A673 (cell line): ENCODE data around the gene CFAP410. TPM values are rescaled to one million over a fixed set of nuclear protein-coding genes. Genes with fewer than 3 reads are reported as not detected.

Experiments
- BruUV-seq: library from RNA; stranded (reverse); fragments of 400-500 nt; replicated peaks from 2 replicates; lab custom pipeline; 2021; lab: Mats Ljungman, UMichigan
- CTCF ChIA-PET: fragments of 300-600 bp; sonication (Branson Sonifier 250); formaldehyde crosslinking; loops from one replicate; lab custom pipeline; 2022; ENCODE audit warnings: antibody characterized with exemption; lab: Charles Lee
- POLR2A ChIA-PET: fragments of 300-600 bp; sonication (Branson Sonifier 250); formaldehyde crosslinking; loops from one replicate; lab custom pipeline; 2022; ENCODE audit warnings: antibody characterized with exemption; ENCODE audit not compliant: low non-redundant PET; lab: Charles Lee
- DNase-seq: peaks from one replicate; pipeline ENCODE4 v3.0.0-alpha.2; 2015; ENCODE audit warnings: low spot score
- H3K27ac ChIP-seq: fragments of 200-600 bp; sonication (generic); 2 replicates; pipeline ENCODE4 v1.5.1; 2016; ENCODE audit warnings: mixed run types, low read depth, mild to moderate bottlenecking, mixed read lengths, antibody characterized with exemption, low read length; ENCODE audit not compliant: poor library complexity, severe bottlenecking
- H3K27me3 ChIP-seq: fragments of 200-600 bp; sonication (generic); replicated peaks from 2 replicates; pipeline ENCODE4 v1.6.1; 2017; ENCODE audit warnings: mixed run types, low read depth, mild to moderate bottlenecking, mixed read lengths, antibody characterized with exemption, low read length; ENCODE audit not compliant: insufficient read depth, poor library complexity
- H3K36me3 ChIP-seq: fragments of 200-600 bp; sonication (generic); 2 replicates; pipeline ENCODE4 v1.6.1; 2016; ENCODE audit warnings: mixed run types, mild to moderate bottlenecking, mixed read lengths, antibody characterized with exemption, low read length; ENCODE audit not compliant: insufficient read depth, poor library complexity, severe bottlenecking
- H3K4me1 ChIP-seq: fragments of 200-600 bp; sonication (generic); 2 replicates; pipeline ENCODE4 v1.6.1; 2017; ENCODE audit warnings: mixed run types, mild to moderate bottlenecking, mixed read lengths, antibody characterized with exemption, low read length; ENCODE audit not compliant: insufficient read depth, poor library complexity, severe bottlenecking
- H3K4me3 ChIP-seq: fragments of 200-600 bp; sonication (generic); 2 replicates; pipeline ENCODE4 v1.5.1; 2016; ENCODE audit warnings: low read depth, mixed run types, mild to moderate bottlenecking, mixed read lengths, low read length; ENCODE audit not compliant: poor library complexity, severe bottlenecking
- H3K9me3 ChIP-seq: fragments of 200-600 bp; sonication (generic); 2 replicates; pipeline ENCODE4 v1.6.1; 2016; ENCODE audit warnings: mixed run types, low read depth, mild to moderate bottlenecking, mixed read lengths, antibody characterized with exemption, low read length; ENCODE audit not compliant: poor library complexity, severe bottlenecking
- CTCF ChIP-seq: fragments of 300-800, 200-600 bp; sonication (generic); conservative IDR thresholded peaks from 2 replicates; pipeline ENCODE4 v1.5.1; 2017; ENCODE audit warnings: low read depth, mild to moderate bottlenecking, antibody characterized with exemption, low read length, moderate library complexity, mixed read lengths
- EZH2 ChIP-seq: fragments of 200-600 bp; sonication (generic); IDR thresholded peaks from 2 replicates; pipeline ENCODE4 v1.6.1; 2017; ENCODE audit warnings: borderline replicate concordance, low read depth, mild to moderate bottlenecking, mixed read lengths, antibody characterized with exemption, low read length; ENCODE audit not compliant: poor library complexity, severe bottlenecking
- intact Hi-C: fragments of 100-400 bp; cut with micrococcal nuclease; formaldehyde crosslinking; loops from one replicate; pipeline ENCODE4 v1.10.0; 2022; ENCODE audit not compliant: unreplicated experiment
- total RNA-seq: library from RNA; stranded (reverse); gene quantifications from 2 replicates; pipeline ENCODE4 v1.2.3, GENCODE V29; 2021

Gene CFAP410
- total RNA-seq, 1 experiment from 2014 or later = 14.0 TPM

- Histone ChIP-seq H3K4me3 (no peak overlapping the region), H3K9me3 (no peaks in the 10 kb centered on the region), H3K4me1 (peaks cover 37% of the 10 kb centered on the region), H3K36me3 (no peaks in the 10 kb centered on the region), H3K27me3 (no peaks in the 10 kb centered on the region), H3K27ac (no peak overlapping the region)
- TF ChIP-seq EZH2 (no peak), CTCF (no peak)
- ChIA-PET POLR2A (no interaction called here), CTCF (interaction anchor here (0.6 to 1.1 kb wide), 3 partner anchors 41 to 488 kb away, joined by 3 read pairs; partner anchors contain the start of gene CFAP410)
- intact Hi-C loops = loop anchor here (5.0 kb wide), 1 partner anchor 486 kb away; no protein-coding TSS in a partner anchor
- no peak for DNase-seq
- no TSS peak for BruUV-seq
These were observed 40.9 kb downstream of the CFAP410 start for GRCh38 chr21:44298301-44298700.

- peak; percentile 84 for DNase-seq
- POLR2A ChIA-PET = no interaction called here
- H3K4me1 ChIP-seq = peaks cover 37% of the 10 kb centered on the region
- no peaks in the 10 kb centered on the region for H3K9me3 ChIP-seq
- BruUV-seq = no TSS peak
- CTCF ChIA-PET = interaction anchor here (0.6 to 1.1 kb wide), 4 partner anchors 41 to 487 kb away, joined by 3 to 4 read pairs (median 3); partner anchors contain the start of gene CFAP410
- intact Hi-C loops = loop anchor here (5.0 kb wide), 1 partner anchor 485 kb away; no protein-coding TSS in a partner anchor
- peak; percentile 85 for TF ChIP-seq CTCF
- no peak for TF ChIP-seq EZH2
- H3K27me3 ChIP-seq = no peaks in the 10 kb centered on the region
- H3K27ac ChIP-seq = no peak overlapping the region
- no peak overlapping the region for H3K4me3 ChIP-seq
- no peaks in the 10 kb centered on the region for H3K36me3 ChIP-seq
These were observed 41.5 kb downstream of the CFAP410 start for GRCh38 chr21:44297525-44298290.

GRCh38 chr21:44296916-44297315 lies 42.3 kb downstream of the CFAP410 start:
- Histone ChIP-seq H3K27me3 (no peaks in the 10 kb centered on the region), H3K9me3 (no peaks in the 10 kb centered on the region), H3K4me1 (peaks cover 37% of the 10 kb centered on the region), H3K36me3 (no peaks in the 10 kb centered on the region), H3K4me3 (no peak overlapping the region), H3K27ac (no peak overlapping the region)
- no peak for DNase-seq
- POLR2A ChIA-PET = no interaction called here
- no peak for TF ChIP-seq EZH2
- TF ChIP-seq CTCF = no peak
- intact Hi-C loops = loop anchor here (5.0 kb wide), 1 partner anchor 485 kb away; no protein-coding TSS in a partner anchor
- CTCF ChIA-PET = interaction anchor here (0.7 to 1.1 kb wide), 2 partner anchors 233 to 487 kb away, joined by 3 to 4 read pairs; no protein-coding TSS in a partner anchor
- BruUV-seq = no TSS peak
